Fibroblast of mammary gland (primary cell): ENCODE results near the gene GPR137.

Experiments
- DNase-seq: peaks from one replicate; pipeline ENCODE4 v3.0.0-alpha.2; 2010; ENCODE audit warnings: low read depth
- H3K4me3 ChIP-seq: 2 replicates; pipeline ENCODE4 v1.5.1; 2011; ENCODE audit warnings: low read depth, mild to moderate bottlenecking, low read length, moderate library complexity; ENCODE audit not compliant: control insufficient read depth
- CTCF ChIP-seq: conservative IDR thresholded peaks from 2 replicates; pipeline ENCODE4 v1.5.1; 2011; ENCODE audit warnings: low read depth, low read length, inconsistent platforms; ENCODE audit not compliant: control insufficient read depth, insufficient read depth

GPR137 gene

GRCh38 chr11:64259533-64260067 is 26.0 kb upstream of the GPR137 start:
- no peak for TF ChIP-seq CTCF
- no peak overlapping the region for H3K4me3 ChIP-seq
- no peak for DNase-seq

- no peak for DNase-seq
- TF ChIP-seq CTCF, result no peak
- no peak overlapping the region for H3K4me3 ChIP-seq
Observed at GRCh38 chr11:64260147-64260708, 25.4 kb upstream of the GPR137 start.

DNA sequence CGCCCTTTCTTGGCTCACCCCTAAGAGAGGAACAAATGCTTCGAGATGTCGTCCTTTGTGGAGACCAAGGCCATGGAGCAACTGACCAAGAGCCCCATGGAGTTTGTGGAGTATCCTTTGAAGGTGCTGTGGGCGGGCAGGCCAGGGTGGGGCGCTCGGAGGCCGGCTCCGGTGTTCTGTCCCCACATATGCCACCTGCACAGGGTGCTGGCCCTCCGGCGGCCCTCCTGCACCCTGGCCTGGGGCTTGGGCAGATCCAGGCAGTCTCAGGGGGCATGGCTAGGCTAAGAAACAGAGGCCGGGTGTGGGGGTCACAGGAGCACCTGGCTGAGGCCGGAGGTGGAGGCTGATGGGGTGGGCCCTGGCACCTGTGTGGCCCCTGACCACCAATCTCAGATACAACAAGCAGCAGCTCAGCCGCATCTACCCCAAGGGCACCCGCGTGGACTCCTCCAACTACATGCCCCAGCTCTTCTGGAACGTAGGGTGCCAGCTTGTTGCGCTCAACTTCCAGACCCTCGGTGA is 24.0 kb upstream of the GPR137 start:
- no peak for DNase-seq
- no peak overlapping the region for H3K4me3 ChIP-seq
- TF ChIP-seq CTCF, result no peak

DNA sequence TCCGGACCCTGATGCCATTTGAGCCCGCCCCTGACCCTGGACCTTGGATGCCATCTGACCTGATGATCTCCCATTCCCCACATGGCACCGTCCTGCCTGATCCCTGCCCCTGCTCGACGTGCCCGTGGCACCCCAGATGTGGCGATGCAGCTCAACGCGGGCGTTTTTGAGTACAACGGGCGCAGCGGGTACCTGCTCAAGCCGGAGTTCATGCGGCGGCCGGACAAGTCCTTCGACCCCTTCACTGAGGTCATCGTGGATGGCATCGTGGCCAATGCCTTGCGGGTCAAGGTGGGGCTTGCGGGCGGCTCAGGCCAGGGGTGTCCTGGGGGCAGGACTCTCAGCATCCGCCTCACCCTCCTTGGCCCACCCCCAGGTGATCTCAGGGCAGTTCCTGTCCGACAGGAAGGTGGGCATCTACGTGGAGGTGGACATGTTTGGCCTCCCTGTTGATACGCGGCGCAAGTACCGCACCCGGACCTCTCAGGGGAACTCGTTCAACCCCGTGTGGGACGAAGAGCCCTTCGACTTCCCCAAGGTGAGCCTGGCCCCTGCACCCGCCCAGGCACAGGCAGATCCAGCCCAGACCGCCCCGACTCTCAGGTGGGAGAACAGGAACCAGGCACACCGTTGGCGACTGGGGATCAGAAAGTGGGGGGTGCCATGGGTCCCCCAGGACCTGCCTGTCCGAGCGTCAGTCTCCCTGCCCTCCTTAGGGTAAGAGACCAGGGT is 23.2 kb upstream of the GPR137 start:
- no peak overlapping the region for H3K4me3 ChIP-seq
- DNase-seq, result no peak
- TF ChIP-seq CTCF, result no peak

DNA sequence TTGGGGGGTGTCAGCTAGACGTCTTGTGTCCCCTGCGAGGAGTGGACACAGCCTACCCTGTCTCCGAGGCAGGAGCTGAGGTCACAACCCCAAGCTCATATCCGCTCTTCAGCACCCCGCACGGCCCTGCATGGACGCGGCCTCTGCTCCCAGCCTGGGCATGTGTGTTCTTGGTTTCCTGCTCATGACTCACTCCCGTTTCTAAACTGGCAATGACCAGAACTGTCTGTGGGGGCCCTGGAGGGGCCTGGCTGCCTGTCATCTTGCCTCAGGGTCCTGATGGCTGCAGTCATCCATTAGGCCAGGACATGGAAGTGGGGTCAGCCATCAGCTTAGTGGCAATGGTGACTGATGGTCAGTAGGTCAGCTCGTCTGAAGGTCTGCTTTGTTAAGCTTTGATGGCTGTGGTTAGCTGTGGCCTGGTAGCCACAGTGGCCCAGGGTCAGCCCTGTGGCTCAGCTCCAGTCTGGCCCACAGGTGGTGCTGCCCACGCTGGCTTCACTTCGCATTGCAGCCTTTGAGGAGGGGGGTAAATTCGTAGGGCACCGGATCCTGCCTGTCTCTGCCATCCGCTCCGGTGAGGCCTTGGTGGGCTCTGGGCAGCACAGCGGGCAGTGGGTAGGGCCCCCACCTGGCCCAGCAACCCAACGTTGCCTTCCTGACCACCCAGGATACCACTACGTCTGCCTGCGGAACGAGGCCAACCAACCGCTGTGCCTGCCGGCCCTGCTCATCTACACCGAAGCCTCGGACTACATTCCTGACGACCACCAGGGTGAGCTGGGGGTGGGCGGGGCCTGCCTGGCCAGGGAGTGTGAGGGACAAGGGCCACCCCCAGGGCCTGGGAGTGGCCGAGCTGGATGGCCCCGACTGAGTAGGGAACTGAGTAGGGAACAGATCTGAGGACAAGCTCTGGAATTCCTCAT is 22.4 kb upstream of the GPR137 start:
- H3K4me3 ChIP-seq, result no peak overlapping the region
- no peak for TF ChIP-seq CTCF
- DNase-seq, result peak; percentile 51

- no peak for TF ChIP-seq CTCF
- H3K4me3 ChIP-seq, result no peak overlapping the region
- DNase-seq, result no peak
Observed at GRCh38 chr11:64263947-64264317, 21.7 kb upstream of the GPR137 start.
